GM12874 (cell line): Measurements from ENCODE around the gene MAN1A1.

ENCODE experiments used
- CTCF ChIP-seq: IDR thresholded peaks from 2 replicates; pipeline ENCODE4 v1.5.1; 2011; ENCODE audit warnings: low read depth, mild to moderate bottlenecking, control low read depth, low read length, moderate library complexity; ENCODE audit not compliant: insufficient read depth

Gene MAN1A1

DNA sequence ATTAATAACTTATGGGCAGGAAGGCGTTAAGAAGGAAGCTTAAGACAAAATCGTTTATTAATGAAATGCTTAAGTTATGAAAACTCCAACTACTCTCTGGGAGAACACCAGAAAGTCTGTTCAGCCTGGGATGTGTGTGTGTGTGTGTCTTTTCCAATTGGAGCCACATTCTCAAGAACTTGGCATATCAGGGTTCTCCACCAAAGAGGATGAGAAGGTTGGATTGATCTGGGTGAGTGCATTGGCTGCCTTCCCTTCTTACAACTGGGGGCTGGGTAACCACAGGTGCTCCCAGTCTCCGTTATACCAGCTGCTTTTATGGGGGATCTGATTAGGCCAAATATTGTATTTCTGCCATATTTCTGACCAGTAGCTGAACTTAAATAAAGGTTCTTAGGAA, 102.1 kb downstream of the MAN1A1 start:
- TF ChIP-seq CTCF: no peak

- no peak for TF ChIP-seq CTCF
Measured at GRCh38 chr6:119243657-119244056, 105.9 kb downstream of the MAN1A1 start.

GRCh38 chr6:119243037-119243436, 106.5 kb downstream of the MAN1A1 start:
- no peak for TF ChIP-seq CTCF

DNA sequence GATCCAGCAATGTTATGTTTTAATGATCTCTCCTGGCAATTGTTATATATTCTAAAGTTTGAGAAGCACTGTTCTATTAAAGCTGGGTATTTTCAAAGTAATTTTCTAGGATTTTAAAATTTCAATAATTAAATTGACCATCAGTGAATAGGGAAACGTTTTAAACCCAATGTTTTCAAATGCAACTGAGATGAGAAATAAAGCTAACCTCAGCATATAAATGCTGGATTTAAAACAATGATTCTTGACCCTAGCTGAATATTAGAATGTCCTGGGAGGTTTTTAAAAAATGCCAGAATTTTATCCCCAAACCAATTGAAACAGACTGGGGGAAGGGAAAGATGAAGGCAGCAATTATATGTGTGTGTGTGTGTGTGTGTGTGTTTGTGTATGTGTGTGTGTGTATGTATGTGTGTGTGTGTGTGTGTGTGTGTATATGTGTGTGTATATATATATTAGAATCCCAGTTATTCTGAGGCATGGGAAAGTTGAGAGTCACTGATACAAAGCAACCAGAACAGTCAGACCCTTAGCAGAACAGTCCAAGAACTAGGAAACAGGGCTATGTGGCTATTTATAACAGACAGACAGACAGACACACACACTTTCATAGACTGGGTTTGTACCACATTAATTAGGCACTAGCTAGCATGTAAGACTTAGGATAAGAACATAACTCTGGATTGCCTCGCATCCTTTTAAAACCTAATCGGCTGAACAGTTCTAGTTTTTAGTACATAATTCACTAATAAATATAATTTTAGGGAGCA, 107.8 kb downstream of the MAN1A1 start:
- no peak for TF ChIP-seq CTCF

- no peak for TF ChIP-seq CTCF
Measured at GRCh38 chr6:119241111-119241465, 108.5 kb downstream of the MAN1A1 start.

DNA sequence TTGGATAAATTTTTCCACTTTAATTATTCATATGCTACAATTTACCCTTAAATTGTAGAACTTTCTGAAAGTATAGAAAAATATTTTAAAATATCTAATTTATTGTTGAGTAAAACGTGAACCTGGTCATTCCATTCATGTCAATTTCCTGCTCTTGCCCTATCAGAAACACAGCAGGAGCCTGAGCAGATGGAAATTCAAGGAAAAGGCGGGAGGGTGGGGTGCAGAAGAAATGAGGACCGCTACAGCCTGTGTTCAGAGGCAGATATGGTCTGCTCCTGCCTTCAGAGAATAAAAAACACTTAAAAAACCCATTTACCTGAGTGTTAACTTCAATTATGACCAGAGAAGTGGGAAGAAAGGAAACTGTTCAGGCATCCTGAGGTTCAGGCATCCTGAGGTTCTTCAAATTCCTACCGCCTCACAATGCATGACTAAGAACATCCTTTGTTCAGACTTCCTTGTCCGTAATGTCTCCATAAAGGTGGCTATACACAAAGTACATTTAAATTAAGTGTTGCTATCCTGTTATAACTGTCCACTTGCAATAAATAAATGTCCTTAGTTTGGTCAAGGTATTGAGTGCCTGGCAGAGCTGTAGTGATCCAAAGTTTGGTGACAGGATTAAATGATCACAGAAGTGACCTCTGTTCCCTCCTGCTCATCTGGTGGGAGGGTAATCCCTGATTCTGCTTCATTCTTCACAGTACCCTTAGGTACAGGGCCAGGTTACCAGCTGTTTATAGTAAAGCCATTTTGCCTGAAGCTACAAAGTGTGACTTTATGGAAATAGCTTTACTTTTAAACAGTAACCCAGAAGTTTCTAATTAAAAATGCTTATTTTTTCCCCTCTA, 109.1 kb downstream of the MAN1A1 start:
- TF ChIP-seq CTCF: no peak

GRCh38 chr6:119237177-119237715, 112.3 kb downstream of the MAN1A1 start:
- TF ChIP-seq CTCF: no peak
